G401.6 (cell line): ENCODE data around the gene PTPRM.

Experiments used
- FAIRE-seq: peaks from 2 replicates; lab custom pipeline; 2012; peaks lifted over from hg19 to GRCh38; lab: Jason Lieb, UNC

Gene PTPRM

DNA sequence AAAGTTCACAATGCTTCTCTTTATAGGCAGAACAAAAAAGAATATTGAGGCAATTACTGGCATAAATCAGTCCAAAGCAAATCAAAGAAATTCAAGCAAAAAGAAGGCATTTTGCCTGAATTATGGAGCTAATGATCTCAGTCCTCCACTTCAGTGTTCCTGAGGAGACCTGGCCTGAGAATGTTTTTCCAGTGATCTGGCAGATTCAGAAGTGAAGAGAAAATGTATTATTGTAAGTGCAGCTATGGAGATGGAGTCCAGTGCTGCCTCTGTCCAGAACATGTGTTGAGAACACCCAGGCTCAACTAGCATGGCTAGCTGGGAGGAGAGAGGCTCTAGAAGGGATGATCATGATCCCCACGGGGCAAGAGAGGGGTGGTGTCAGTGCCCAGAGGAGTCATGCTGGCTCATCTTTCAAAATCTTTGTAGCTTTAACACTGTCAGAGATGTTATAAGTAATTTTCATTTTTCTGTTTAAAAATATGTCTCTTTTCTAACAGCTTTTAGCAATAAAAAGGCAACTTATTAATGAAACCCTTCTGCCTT lies 675.1 kb downstream of the PTPRM start:
- no peak for FAIRE-seq

DNA sequence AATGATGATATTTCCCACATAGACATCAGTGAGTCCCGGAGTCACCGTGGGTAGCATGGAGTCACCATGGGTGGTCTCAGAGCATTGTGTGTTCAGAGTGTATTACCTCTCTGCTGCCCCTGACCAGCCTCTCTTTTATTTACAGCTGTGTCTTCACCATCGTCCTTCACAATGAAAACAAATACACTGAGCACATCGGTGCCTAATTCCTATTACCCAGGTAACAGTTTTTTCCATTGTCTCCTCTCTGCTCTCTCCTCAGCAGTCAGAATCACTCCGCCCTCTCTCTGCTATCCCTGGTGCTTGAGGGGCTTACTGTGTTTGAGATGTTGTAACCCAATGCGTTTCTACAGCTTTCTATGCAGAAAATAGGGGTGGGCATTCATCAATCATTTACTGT lies 680.6 kb downstream of the PTPRM start:
- no peak for FAIRE-seq

DNA sequence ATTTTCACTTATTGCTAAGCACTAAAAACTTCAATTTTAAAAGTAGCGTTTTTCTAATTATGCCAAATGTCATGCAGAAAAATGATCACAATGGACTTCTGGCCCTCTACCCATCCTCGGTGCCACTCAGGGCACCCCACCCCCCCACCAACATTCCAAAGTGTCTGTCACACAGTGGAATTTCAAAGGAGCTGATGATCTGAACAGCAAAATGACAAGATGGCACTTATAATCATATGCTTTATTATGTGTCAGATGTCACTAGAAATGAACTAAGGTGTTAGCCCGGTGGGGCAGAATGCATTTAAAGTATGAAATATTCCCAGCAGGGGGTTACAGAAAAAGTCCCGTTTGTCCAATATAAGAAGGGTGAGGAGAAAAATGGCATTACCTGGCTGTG lies 681.5 kb downstream of the PTPRM start:
- no peak for FAIRE-seq

DNA sequence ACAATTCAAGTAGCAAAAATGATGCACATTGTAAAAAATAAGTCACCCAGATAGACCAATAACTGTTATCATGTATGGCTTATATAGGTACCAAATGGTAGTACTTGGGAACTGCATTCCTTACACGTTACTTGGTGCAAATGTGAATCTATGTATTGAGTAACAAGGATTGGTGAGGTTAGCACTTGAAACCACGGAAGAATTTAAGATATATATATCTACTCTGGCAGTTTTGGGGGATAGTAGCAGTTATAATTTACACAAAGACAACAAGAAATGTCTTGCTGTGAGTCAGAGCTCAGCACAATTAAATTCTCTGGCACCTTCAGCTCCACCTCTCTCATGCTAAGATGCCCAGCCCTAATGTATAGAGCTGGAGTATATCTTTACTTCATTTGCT lies 682.7 kb downstream of the PTPRM start:
- no peak for FAIRE-seq

- no peak for FAIRE-seq
Observed at GRCh38 chr18:8252371-8252770, 685.3 kb downstream of the PTPRM start.

- FAIRE-seq: no peak
Observed at GRCh38 chr18:8253944-8254343, 686.8 kb downstream of the PTPRM start.

DNA sequence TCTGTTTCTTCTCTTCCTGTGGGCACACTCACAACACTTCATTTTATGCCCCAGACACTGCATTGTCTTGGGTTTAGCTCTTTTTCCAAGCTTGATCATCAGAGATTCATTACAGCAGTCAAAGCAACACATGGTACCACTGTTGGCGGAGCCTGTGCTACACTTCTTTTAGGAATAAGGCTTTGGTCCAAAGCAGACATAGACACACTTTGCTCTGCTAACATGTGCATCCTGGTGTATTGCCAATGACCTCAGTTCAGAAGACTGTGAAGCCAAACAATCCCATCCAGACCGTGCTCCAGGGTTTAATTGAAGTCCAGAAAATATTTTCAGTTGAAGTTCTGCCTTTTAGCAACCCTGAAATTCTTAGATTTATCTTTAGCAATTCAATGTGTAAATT lies 687.5 kb downstream of the PTPRM start:
- no peak for FAIRE-seq

- FAIRE-seq: no peak
Observed at GRCh38 chr18:8257851-8258434, 690.8 kb downstream of the PTPRM start.

- FAIRE-seq: no peak
Observed at GRCh38 chr18:8260319-8260718, 693.2 kb downstream of the PTPRM start.

DNA sequence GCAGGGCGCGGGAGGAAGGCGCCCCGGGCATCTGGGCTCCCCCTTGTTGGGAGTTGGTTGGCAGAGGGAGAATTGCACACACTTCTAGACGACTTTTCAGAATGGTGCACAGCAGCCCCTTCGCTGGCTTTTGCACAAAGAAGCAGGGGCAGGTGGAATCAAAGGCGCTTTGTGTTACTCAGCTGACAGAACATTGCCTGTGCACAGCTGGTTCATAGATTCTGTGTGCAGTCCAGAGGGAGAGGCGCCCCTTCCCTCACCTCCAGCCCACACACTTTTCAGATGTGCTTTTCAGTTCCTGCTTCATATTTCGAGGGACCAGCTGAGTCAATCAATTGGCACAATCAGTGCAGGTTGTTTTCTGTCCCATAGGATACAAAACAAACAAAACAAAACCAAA lies 693.7 kb downstream of the PTPRM start:
- no peak for FAIRE-seq

GRCh38 chr18:8261651-8262091 lies 694.6 kb downstream of the PTPRM start:
- no peak for FAIRE-seq

GRCh38 chr18:8262221-8262620 lies 695.1 kb downstream of the PTPRM start:
- no peak for FAIRE-seq

- FAIRE-seq: no peak
Observed at GRCh38 chr18:8264116-8264515, 697.0 kb downstream of the PTPRM start.

- FAIRE-seq: no peak
Observed at GRCh38 chr18:8264861-8265411, 697.8 kb downstream of the PTPRM start.

DNA sequence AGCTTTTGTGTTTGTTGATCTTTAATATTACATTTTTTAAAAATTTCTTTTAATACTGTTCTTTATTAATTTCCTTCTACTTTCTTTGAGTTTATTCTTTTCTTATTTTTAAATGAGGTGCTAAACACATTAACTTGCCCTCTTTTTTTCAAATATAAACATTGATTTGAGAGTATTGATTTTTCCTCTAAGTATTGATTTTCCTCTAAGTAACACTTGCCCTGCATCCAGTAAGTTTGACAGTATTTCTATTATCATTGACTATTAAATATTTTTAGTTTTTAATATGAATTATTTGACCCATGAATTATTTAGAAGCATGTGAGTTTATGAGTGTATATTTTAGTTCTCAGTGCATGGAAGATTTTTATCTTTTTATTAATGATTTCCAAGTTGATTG lies 705.1 kb downstream of the PTPRM start:
- FAIRE-seq: no peak

DNA sequence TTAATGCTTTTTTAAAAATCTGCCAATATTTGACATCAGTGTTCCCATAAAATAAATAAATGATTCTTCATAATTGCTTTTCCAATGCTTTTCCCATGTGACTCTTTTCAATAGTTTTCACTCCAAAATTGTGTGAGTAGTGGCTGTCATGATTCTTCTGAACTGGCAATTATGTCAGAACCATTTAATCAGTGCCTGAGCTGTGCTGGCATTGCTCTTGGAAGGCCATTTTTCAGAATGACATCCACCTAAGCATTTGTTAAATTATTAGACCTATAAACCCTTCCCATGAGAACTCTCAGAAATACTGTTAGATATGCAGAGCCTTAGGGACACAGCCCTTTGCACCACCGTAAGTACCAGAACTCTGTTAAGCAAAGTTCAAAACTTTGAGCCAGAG lies 707.3 kb downstream of the PTPRM start:
- no peak for FAIRE-seq

DNA sequence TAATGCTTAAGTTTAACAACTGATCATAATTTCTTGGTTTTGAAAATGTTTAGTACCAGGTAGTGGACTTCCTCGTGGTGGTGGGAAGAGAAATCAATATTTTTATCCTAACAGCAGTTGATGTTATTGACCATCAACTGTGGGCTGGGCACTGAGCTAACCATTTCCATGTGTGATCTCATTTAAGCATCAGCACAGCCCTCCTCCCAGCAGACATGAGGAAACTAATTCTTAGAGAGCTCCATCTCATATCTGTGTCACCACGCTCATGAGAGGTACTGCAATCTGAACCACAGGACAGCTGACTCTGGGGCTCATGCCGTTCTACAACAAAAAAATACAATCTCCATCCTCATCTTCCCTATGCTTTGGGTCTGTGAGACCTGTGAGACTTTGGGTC lies 709.3 kb downstream of the PTPRM start:
- no peak for FAIRE-seq

GRCh38 chr18:8277270-8277669 lies 710.2 kb downstream of the PTPRM start:
- no peak for FAIRE-seq

- no peak for FAIRE-seq
Observed at GRCh38 chr18:8279346-8279745, 712.2 kb downstream of the PTPRM start.

- no peak for FAIRE-seq
Observed at GRCh38 chr18:8279781-8280330, 712.7 kb downstream of the PTPRM start.

DNA sequence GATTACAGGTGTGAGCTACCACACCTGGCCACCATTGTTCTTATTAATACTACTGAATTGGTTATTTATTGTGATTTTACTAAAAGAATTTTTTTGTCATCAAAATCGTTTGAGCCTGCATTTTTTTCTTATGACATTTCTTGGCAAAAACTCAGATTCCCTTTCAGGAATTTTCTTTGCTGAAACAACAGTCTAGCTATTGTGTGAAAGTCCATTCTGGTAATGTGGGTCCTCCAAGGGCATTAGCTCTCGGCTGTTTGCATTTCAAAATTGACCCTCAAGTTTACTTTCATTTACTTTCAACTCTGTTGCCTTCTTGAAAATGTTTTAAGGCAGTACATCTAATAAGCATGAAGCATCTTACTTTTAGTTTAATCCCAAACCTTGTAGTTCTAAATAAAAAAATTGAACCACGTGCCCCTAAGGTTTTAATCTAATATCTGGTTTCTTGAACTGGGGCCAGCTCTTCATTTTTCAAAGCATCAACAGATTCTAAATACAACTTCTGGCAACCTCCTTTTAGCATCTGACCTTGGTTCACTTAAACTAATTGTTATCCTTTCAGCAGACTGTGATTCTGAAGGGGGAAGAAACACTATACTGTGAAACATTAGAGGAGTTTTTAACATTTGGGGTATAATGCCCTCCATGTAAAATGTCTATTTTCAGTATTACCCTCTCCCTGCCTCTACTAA lies 716.9 kb downstream of the PTPRM start:
- FAIRE-seq: no peak

DNA sequence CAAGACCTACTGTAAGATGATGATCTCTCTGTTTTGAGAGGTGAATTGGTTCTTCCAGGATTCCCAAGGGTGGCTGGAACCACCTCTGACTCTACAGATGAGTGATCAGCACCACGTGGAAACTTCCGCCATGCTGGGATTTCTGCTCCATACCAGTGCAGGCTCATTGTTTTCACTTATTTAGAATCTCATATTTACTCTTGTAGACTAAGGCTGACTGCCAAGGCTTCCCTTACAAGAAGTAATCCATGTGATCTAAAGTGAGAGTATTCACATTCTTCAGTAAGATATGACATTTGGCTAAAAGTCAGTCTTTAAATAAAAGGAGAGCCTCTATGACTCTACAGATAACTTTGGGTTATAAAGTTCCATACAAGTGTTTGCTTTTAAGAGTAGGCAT lies 719.2 kb downstream of the PTPRM start:
- no peak for FAIRE-seq

GRCh38 chr18:8287196-8287885 lies 720.2 kb downstream of the PTPRM start:
- no peak for FAIRE-seq
